Suppressor macrophage (primary cell): Measurements from ENCODE around the gene CROCC.
"Not testable (repeated sequence)": the region's sequence is repeated elsewhere in the genome, so short reads cannot be mapped to it uniquely, and the experiment has no call there.

Experiments
- DNase-seq, 4 experiments: peaks; one replicate each; pipeline ENCODE4 v3.0.0-alpha.2; 2020 to 2022

The CROCC gene

GRCh38 chr1:16895598-16896315 lies 26.0 kb upstream of the CROCC start, which contains the start of gene RNU1-2:
Gene RNU1-2, plus strand, starts transcription at chr1:16895980.
- DNase-seq, result peak; percentile 90 to 99 (median 95)

GRCh38 chr1:16896316-16897055 lies 25.2 kb upstream of the CROCC start:
- peak; percentile 66 to 85 (median 76) for DNase-seq

- not testable (repeated sequence) for DNase-seq
Observed at GRCh38 chr1:16897653-16898052, 24.1 kb upstream of the CROCC start.

GRCh38 chr1:16898298-16898697 lies 23.4 kb upstream of the CROCC start:
- not testable (repeated sequence) for DNase-seq

GRCh38 chr1:16899020-16899419 lies 22.7 kb upstream of the CROCC start:
- not testable (repeated sequence) for DNase-seq

- no peak for DNase-seq
Observed at GRCh38 chr1:16900751-16901150, 21.0 kb upstream of the CROCC start.

GRCh38 chr1:16901371-16901770 lies 20.4 kb upstream of the CROCC start:
- DNase-seq, result not testable (repeated sequence)

- DNase-seq, result peak in 2 of 4 experiments; percentile 30 to 42
Observed at GRCh38 chr1:16903054-16903453, 18.7 kb upstream of the CROCC start.

- no peak for DNase-seq
Observed at GRCh38 chr1:16903458-16903796, 18.3 kb upstream of the CROCC start.

- DNase-seq, result peak; percentile 97 to 99 (median 99)
Observed at GRCh38 chr1:16904560-16905109, 17.1 kb upstream of the CROCC start.

GRCh38 chr1:16905110-16905867 lies 16.4 kb upstream of the CROCC start:
- peak in 3 of 4 experiments; percentile 56 to 77 (median 60) for DNase-seq

GRCh38 chr1:16905868-16906702 lies 15.6 kb upstream of the CROCC start:
- no peak for DNase-seq

GRCh38 chr1:16906873-16907272 lies 14.9 kb upstream of the CROCC start:
- DNase-seq, result no peak

GRCh38 chr1:16907870-16908758 lies 13.6 kb upstream of the CROCC start:
- DNase-seq, result no peak

GRCh38 chr1:16911851-16912721 lies 9.6 kb upstream of the CROCC start:
- DNase-seq, result not testable (repeated sequence)

GRCh38 chr1:16912742-16913141 lies 9.0 kb upstream of the CROCC start:
- DNase-seq, result peak; percentile 54 to 77 (median 64)

GRCh38 chr1:16913181-16913832 lies 8.4 kb upstream of the CROCC start:
- DNase-seq, result no peak

GRCh38 chr1:16913833-16914662 lies 7.7 kb upstream of the CROCC start:
- DNase-seq, result peak; percentile 92 to 99 (median 96)
